C4-2B (cell line): ENCODE data around the gene IRF2BP2.

ENCODE experiments used
- CTCF ChIP-seq: fragments of 450-650 bp; conservative IDR thresholded peaks from 2 replicates; pipeline ENCODE4 v1.5.1; 2017; ENCODE audit warnings: mild to moderate bottlenecking
- ZFX ChIP-seq: fragments of 450-650 bp; IDR thresholded peaks from 2 replicates; pipeline ENCODE4 v1.6.1; 2017

- no peak for TF ChIP-seq CTCF
- no peak for TF ChIP-seq ZFX
These were observed 8.7 kb upstream of the IRF2BP2 start for GRCh38 chr1:234618737-234619049.
